Measurements from ENCODE around the gene CD274. TPM values are rescaled to one million over a fixed set of nuclear protein-coding genes. Genes with fewer than 3 reads are reported as not detected.

The CD274 gene
- total RNA-seq, 4 donors from 2014 or later, result 0.80 to 2.9 (median 1.2) TPM; not detected in 1

DNA sequence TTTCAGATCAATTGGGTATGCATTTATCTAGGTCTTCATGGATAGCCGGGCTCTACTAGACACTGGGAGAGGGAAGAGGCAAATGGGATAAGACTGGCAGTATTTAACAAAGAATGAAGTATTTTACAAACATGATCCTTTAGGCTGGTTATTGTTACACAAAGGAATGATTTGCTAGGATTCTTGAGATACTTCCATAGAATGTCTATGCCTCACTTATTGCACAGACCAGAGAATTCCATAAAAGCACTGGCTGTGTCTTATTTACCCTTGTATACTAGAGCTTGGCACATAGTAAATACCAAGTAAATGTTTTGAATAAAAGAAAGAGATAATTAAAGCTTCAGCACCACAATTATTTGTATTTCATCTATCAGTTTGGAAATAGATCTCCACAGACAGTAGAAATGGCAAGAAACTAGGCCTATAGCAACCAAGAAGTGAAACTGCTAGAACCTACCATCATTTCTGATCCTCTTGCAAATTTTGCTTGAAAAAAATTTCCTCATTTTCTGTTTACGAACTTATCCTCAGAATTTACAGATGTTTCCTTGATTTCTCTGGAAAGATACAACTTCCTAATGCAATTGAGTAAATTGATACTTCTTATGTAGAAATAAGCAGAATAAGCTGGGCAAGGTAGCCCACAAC, 63.7 kb downstream of the CD274 start:
- no peak for TF ChIP-seq POLR2AphosphoS5 (IDR thresholded peaks at IDR 0.05)
- 91 to 100% methylated on average over 2 of the region's 2 CpGs for WGBS, 2 donors (ENCODE audit: low coverage in 1 of 2)

DNA sequence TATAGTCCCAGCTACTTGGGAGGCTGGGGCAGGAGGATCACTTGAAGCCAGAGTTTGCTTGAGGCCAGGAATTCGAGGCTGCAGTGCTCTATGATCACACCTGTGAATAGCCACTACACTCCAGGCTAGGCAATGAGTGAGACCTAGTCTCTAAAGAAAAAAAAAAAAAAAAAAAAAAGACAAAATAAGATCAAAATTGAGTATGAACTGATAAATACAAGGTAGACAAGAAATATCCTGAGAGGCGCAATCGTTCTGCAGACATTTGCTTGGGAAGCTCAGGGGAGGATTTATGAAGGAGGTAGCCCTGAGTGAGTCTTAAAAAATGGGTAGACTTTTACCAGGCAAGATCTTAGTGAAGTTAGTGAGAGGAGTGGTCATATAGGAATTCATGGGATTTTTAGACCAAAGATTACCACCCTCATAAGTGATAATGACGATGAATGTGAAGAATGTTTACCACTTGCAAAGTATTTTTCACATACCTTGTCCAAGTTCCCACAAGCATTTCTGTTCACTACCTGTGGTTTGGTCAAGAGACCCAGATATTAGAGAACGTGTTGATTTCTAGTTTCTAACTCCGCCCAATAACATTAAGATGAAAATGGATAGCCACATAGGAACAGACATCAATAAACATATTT, 64.4 kb downstream of the CD274 start:
- in situ Hi-C loops (cut with MboI; ENCODE audit: low pct_ligation_motif_present in 1 of 4, low pct_unique_long_range_greater_than_20kb in 1 of 4, low sequenced_read_pairs in 3 of 4), result no loop called here
- H3K9me3 ChIP-seq, result no peaks in the 10 kb centered on the region
- intact Hi-C loops (cut with DNase I; ENCODE audit: low total_unique reads), result no loop called here
- no peaks in the 10 kb centered on the region for H3K36me3 ChIP-seq
- no peaks in the 10 kb centered on the region for H3K27me3 ChIP-seq
- H3K4me1 ChIP-seq, result peaks cover 0 to 11% (median 2%) of the 10 kb centered on the region in 4 donors
- DNase-seq, result no peak
- 76 to 83% methylated on average over 6 of the region's 6 CpGs for WGBS, 2 donors (ENCODE audit: low coverage in 1 of 2)
- H3K4me3 ChIP-seq, result no peak overlapping the region
- TF ChIP-seq EP300 (IDR thresholded peaks at IDR 0.05; ENCODE audit: low read depth), result no peak
- TF ChIP-seq POLR2AphosphoS5 (IDR thresholded peaks at IDR 0.05), result no peak
- TF ChIP-seq POLR2A (IDR thresholded peaks at IDR 0.05), result no peak
- TF ChIP-seq, protein P1, sequence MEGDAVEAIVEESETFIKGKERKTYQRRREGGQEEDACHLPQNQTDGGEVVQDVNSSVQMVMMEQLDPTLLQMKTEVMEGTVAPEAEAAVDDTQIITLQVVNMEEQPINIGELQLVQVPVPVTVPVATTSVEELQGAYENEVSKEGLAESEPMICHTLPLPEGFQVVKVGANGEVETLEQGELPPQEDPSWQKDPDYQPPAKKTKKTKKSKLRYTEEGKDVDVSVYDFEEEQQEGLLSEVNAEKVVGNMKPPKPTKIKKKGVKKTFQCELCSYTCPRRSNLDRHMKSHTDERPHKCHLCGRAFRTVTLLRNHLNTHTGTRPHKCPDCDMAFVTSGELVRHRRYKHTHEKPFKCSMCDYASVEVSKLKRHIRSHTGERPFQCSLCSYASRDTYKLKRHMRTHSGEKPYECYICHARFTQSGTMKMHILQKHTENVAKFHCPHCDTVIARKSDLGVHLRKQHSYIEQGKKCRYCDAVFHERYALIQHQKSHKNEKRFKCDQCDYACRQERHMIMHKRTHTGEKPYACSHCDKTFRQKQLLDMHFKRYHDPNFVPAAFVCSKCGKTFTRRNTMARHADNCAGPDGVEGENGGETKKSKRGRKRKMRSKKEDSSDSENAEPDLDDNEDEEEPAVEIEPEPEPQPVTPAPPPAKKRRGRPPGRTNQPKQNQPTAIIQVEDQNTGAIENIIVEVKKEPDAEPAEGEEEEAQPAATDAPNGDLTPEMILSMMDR (IDR thresholded peaks at IDR 0.05), result no peak
- no peak overlapping the region for H3K27ac ChIP-seq

More for the DNA sequence above, 63.7 kb downstream of the CD274 start:
- no peaks in the 10 kb centered on the region for H3K27me3 ChIP-seq
- intact Hi-C loops (cut with DNase I; ENCODE audit: low total_unique reads), result no loop called here
- no peaks in the 10 kb centered on the region for H3K36me3 ChIP-seq
- no peak for DNase-seq
- H3K4me1 ChIP-seq, result peaks cover 0 to 12% (median 2%) of the 10 kb centered on the region in 4 donors
- no peak overlapping the region for H3K27ac ChIP-seq
- no peaks in the 10 kb centered on the region for H3K9me3 ChIP-seq
- in situ Hi-C loops (cut with MboI; ENCODE audit: low pct_ligation_motif_present in 1 of 4, low pct_unique_long_range_greater_than_20kb in 1 of 4, low sequenced_read_pairs in 3 of 4), result no loop called here
- no peak overlapping the region for H3K4me3 ChIP-seq

DNA sequence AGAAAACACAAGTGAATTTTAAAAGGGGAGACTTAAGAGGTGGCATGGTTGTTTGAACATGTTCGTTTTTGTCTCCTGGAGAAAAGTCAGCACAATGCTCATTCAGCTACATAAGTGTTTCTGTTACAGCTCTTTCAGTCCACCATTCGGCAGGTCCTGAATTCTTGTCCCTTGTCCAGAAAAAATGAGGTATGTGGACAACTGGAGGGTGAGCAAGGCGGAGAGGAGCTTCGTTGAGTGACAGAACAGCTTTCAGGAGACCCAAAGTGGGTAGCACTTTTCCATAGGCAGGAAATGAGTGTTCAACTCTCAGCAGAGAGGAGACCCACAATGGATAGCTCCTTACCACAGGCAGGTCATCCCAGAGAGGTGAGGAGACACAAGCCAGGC, 64.9 kb downstream of the CD274 start:
- 80 to 93% methylated on average over 4 of the region's 4 CpGs for WGBS, 2 donors (ENCODE audit: low coverage in 1 of 2)
- DNase-seq, result no peak
- H3K27ac ChIP-seq, result no peak overlapping the region
- H3K36me3 ChIP-seq, result no peaks in the 10 kb centered on the region
- in situ Hi-C loops (cut with MboI; ENCODE audit: low pct_ligation_motif_present in 1 of 4, low pct_unique_long_range_greater_than_20kb in 1 of 4, low sequenced_read_pairs in 3 of 4) (no loop called here), intact Hi-C loops (cut with DNase I; ENCODE audit: low total_unique reads) (no loop called here)
- TF ChIP-seq, protein P1 (IDR thresholded peaks at IDR 0.05), result no peak
- TF ChIP-seq POLR2A (IDR thresholded peaks at IDR 0.05), result no peak
- no peak for TF ChIP-seq EP300 (IDR thresholded peaks at IDR 0.05; ENCODE audit: low read depth)
- no peak for TF ChIP-seq POLR2AphosphoS5 (IDR thresholded peaks at IDR 0.05)
- H3K4me3 ChIP-seq, result no peak overlapping the region
- no peaks in the 10 kb centered on the region for H3K27me3 ChIP-seq
- H3K9me3 ChIP-seq, result no peaks in the 10 kb centered on the region
- peaks cover 0 to 7% (median 2%) of the 10 kb centered on the region in 4 donors for H3K4me1 ChIP-seq

DNA sequence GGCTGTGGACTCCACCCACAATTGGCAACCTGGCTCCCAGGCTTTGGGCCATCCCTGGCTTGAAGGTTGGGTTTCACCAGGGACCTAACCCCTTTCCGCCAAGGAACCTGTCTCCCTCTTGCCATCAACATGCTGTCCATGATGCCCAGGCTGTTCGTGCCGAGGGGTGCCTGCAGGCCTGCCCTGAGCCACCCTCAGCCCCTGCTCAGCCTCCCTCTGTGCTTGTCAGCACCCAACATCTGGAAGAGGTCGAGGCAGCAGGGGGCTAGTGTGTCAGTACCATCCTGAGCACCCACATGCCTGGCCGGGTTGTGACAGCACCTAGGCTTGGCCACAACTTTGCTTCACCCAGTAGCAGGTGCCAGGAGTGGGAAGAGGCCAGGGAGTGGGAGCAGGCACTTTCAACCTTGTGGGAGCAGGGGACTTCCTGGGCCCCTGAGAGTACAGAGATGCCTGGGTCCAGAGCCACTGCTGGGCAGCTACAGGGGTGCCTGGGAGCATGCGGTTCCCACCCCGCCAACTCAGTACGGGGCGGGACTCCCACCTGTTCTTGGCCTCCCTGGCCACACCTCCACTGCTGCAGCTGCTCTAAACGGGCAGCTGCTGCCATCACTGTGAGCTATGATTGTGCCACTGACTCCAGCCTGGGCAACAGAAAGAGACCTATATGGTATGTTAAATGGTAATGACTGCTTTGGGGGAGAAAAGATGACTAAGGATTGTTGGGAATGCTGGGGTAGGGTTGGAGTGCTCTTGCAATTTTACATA, 66.3 kb downstream of the CD274 start:
- TF ChIP-seq, protein P1 (IDR thresholded peaks at IDR 0.05), result no peak
- TF ChIP-seq EP300 (IDR thresholded peaks at IDR 0.05; ENCODE audit: low read depth) (no peak), POLR2A (IDR thresholded peaks at IDR 0.05) (no peak), POLR2AphosphoS5 (IDR thresholded peaks at IDR 0.05) (no peak)
- in situ Hi-C loops (cut with MboI; ENCODE audit: low pct_ligation_motif_present in 1 of 4, low pct_unique_long_range_greater_than_20kb in 1 of 4, low sequenced_read_pairs in 3 of 4) (no loop called here), intact Hi-C loops (cut with DNase I; ENCODE audit: low total_unique reads) (no loop called here)
- no peaks in the 10 kb centered on the region for H3K36me3 ChIP-seq
- no peak overlapping the region for H3K4me3 ChIP-seq
- no peaks in the 10 kb centered on the region for H3K9me3 ChIP-seq
- peaks cover 0 to 4% (median 0%) of the 10 kb centered on the region in 4 donors for H3K4me1 ChIP-seq
- WGBS, 2 donors (ENCODE audit: low coverage in 1 of 2), result 98% methylated on average over 9 of the region's 10 CpGs; no CpG with 5 or more reads in 1 of the 2 donors
- DNase-seq, result no peak
- H3K27ac ChIP-seq, result no peak overlapping the region
- H3K27me3 ChIP-seq, result no peaks in the 10 kb centered on the region

Measured in transverse colon (tissue), 4 donors.